Ascending aorta (tissue), 2 donors: ENCODE measurements around the gene IFT43. TPM values are rescaled to one million over a fixed set of nuclear protein-coding genes. Genes with fewer than 3 reads are reported as not detected.

Source experiments
- DNase-seq, 2 donors: peaks; one replicate each; pipeline ENCODE4 v3.0.0-alpha.2; 2019; ENCODE audit warnings: low spot score in 2 of 2
- H3K27ac ChIP-seq, 2 donors: fragments of 200-600 bp; sonication (generic); one replicate each; pipeline ENCODE4 v1.5.1; 2016 to 2017; ENCODE audit warnings: mild to moderate bottlenecking in 1 of 2
- H3K27me3 ChIP-seq: fragments of 200-600 bp; sonication (generic); one replicate; pipeline ENCODE4 v1.5.1; 2017
- H3K36me3 ChIP-seq, 2 donors: fragments of 200-600 bp; sonication (generic); one replicate each; pipeline ENCODE4 v1.5.1; 2016
- H3K4me1 ChIP-seq, 2 donors: fragments of 200-600 bp; sonication (generic); one replicate each; pipeline ENCODE4 v1.5.1; 2016 to 2017; ENCODE audit warnings: mild to moderate bottlenecking in 1 of 2
- H3K4me3 ChIP-seq, 2 donors: fragments of 200-600 bp; sonication (generic); one replicate each; pipeline ENCODE4 v1.5.1; 2016 to 2017; ENCODE audit warnings: mild to moderate bottlenecking in 1 of 2
- H3K9me3 ChIP-seq, 2 donors: fragments of 200-600 bp; sonication (generic); one replicate each; pipeline ENCODE4 v1.5.1; 2016
- CTCF ChIP-seq, 3 experiments: fragments of 200-600 bp in 2 of 3; fragments of 450-650 bp in 1 of 3; sonication (generic) in 2 of 3; IDR thresholded peaks; one replicate each; pipeline ENCODE4 v1.5.1; 2016 to 2019; ENCODE audit warnings: antibody characterized with exemption in 3 of 3, mild to moderate bottlenecking in 1 of 3, moderate library complexity in 1 of 3
- intact Hi-C: fragments of 100-400 bp; cut with DNase I; formaldehyde crosslinking; loops from one replicate; pipeline ENCODE4 v1.15.1; 2023
- total RNA-seq: library from RNA; depleted of rRNA; stranded (reverse); fragments of >200 nt; gene quantifications from one replicate; pipeline ENCODE4 v1.1.0, GENCODE V29; 2016

IFT43 gene
- total RNA-seq, 1 donor from 2014 or later: 84.0 TPM

GRCh38 chr14:76057914-76058313, 72.4 kb downstream of the IFT43 start:
- DNase-seq: no peak
- peaks cover 13 to 26% of the 10 kb centered on the region in 2 donors for H3K36me3 ChIP-seq
- no peak overlapping the region for H3K4me3 ChIP-seq
- H3K27me3 ChIP-seq: no peaks in the 10 kb centered on the region
- no peaks in the 10 kb centered on the region for H3K4me1 ChIP-seq
- intact Hi-C loops: loop anchor here (10.0 kb wide), 1 partner anchor 353 kb away; no protein-coding TSS in a partner anchor
- H3K27ac ChIP-seq: no peak overlapping the region
- H3K9me3 ChIP-seq: no peaks in the 10 kb centered on the region
- TF ChIP-seq CTCF (IDR thresholded peaks at IDR 0.05): no peak

- peaks cover 25 to 60% of the 10 kb centered on the region in 2 donors for H3K36me3 ChIP-seq
- no peaks in the 10 kb centered on the region for H3K27me3 ChIP-seq
- H3K9me3 ChIP-seq: no peaks in the 10 kb centered on the region
- H3K4me3 ChIP-seq: no peak overlapping the region
- DNase-seq: no peak
- H3K27ac ChIP-seq: no peak overlapping the region
- no peaks in the 10 kb centered on the region for H3K4me1 ChIP-seq
- no peak for TF ChIP-seq CTCF (IDR thresholded peaks at IDR 0.05)
- intact Hi-C loops: no loop called here
Observed at GRCh38 chr14:76063327-76063726, 77.8 kb downstream of the IFT43 start.

GRCh38 chr14:76065519-76065918, 80.0 kb downstream of the IFT43 start:
- Histone ChIP-seq H3K4me1 (no peaks in the 10 kb centered on the region), H3K27me3 (no peaks in the 10 kb centered on the region), H3K27ac (no peak overlapping the region), H3K4me3 (no peak overlapping the region), H3K36me3 (peaks cover 21 to 45% of the 10 kb centered on the region in 2 donors), H3K9me3 (no peaks in the 10 kb centered on the region)
- DNase-seq: no peak
- TF ChIP-seq CTCF (IDR thresholded peaks at IDR 0.05): no peak
- intact Hi-C loops: no loop called here

- no peak overlapping the region for H3K27ac ChIP-seq
- no peak overlapping the region for H3K4me3 ChIP-seq
- H3K36me3 ChIP-seq: peaks cover 23 to 45% of the 10 kb centered on the region in 2 donors
- no peaks in the 10 kb centered on the region for H3K4me1 ChIP-seq
- no peaks in the 10 kb centered on the region for H3K27me3 ChIP-seq
- intact Hi-C loops: no loop called here
- no peaks in the 10 kb centered on the region for H3K9me3 ChIP-seq
- no peak for DNase-seq
- no peak for TF ChIP-seq CTCF (IDR thresholded peaks at IDR 0.05)
Observed at GRCh38 chr14:76067536-76067935, 82.0 kb downstream of the IFT43 start.

GRCh38 chr14:76073717-76074116, 88.2 kb downstream of the IFT43 start:
- no peaks in the 10 kb centered on the region for H3K27me3 ChIP-seq
- TF ChIP-seq CTCF (IDR thresholded peaks at IDR 0.05): no peak
- intact Hi-C loops: no loop called here
- H3K27ac ChIP-seq: no peak overlapping the region
- H3K4me1 ChIP-seq: no peaks in the 10 kb centered on the region
- H3K4me3 ChIP-seq: no peak overlapping the region
- H3K9me3 ChIP-seq: no peaks in the 10 kb centered on the region
- peaks cover 11 to 19% of the 10 kb centered on the region in 2 donors for H3K36me3 ChIP-seq
- DNase-seq: no peak

- no peak overlapping the region for H3K4me3 ChIP-seq
- H3K27me3 ChIP-seq: no peaks in the 10 kb centered on the region
- H3K4me1 ChIP-seq: no peaks in the 10 kb centered on the region
- intact Hi-C loops: no loop called here
- DNase-seq: no peak
- H3K9me3 ChIP-seq: no peaks in the 10 kb centered on the region
- TF ChIP-seq CTCF (IDR thresholded peaks at IDR 0.05): no peak
- no peak overlapping the region for H3K27ac ChIP-seq
- H3K36me3 ChIP-seq: peaks cover 3 to 16% of the 10 kb centered on the region in 2 donors
Observed at GRCh38 chr14:76077340-76077739, 91.8 kb downstream of the IFT43 start.
